Epithelial cell of esophagus (primary cell): Measurements from ENCODE around the gene AKT3.

ENCODE experiments used
- DNase-seq: peaks from one replicate; pipeline ENCODE4 v3.0.0; 2010; ENCODE audit warnings: low read depth
- H3K4me3 ChIP-seq: 2 replicates; pipeline ENCODE4 v1.5.1; 2011; ENCODE audit warnings: mild to moderate bottlenecking, low read length, control low read depth
- CTCF ChIP-seq: IDR thresholded peaks from 2 replicates; pipeline ENCODE4 v1.5.1; 2011; ENCODE audit warnings: low read depth, mild to moderate bottlenecking, low read length, control low read depth, inconsistent platforms; ENCODE audit not compliant: insufficient read depth; ENCODE audit errors: missing control alignments

AKT3 gene

GRCh38 chr1:243438815-243439214, 411.2 kb downstream of the AKT3 start:
- DNase-seq, result peak; percentile 24
- no peak overlapping the region for H3K4me3 ChIP-seq
- no peak for TF ChIP-seq CTCF
